Measurements from ENCODE around the gene PER1.

GRCh38 chr17:8100763-8101162 lies 51.4 kb downstream of the PER1 start:
- TF ChIP-seq EP300 (IDR thresholded peaks at IDR 0.05) (no peak), CTCF (IDR thresholded peaks at IDR 0.05) (no peak), POLR2A (IDR thresholded peaks at IDR 0.05) (no peak), POLR2AphosphoS5 (IDR thresholded peaks at IDR 0.05) (no peak)
